NCI-H2107 (cell line): ENCODE results near the gene LCP1.
"Not testable (repeated sequence)": the region's sequence is repeated elsewhere in the genome, so short reads cannot be mapped to it uniquely, and the experiment has no call there.

Source experiments
- DNase-seq: peaks from one replicate; lab custom pipeline; 2025; lab: John Stamatoyannopoulos, UW

LCP1 gene

GRCh38 chr13:46182491-46182877 lies 507 bp upstream of the LCP1 start:
- no peak for DNase-seq

- no peak for DNase-seq
These were observed 569 bp downstream of the LCP1 start for GRCh38 chr13:46181377-46181839.

- no peak for DNase-seq
These were observed 1.8 kb downstream of the LCP1 start for GRCh38 chr13:46179969-46180763.

- no peak for DNase-seq
These were observed 2.5 kb downstream of the LCP1 start for GRCh38 chr13:46179491-46179908.

- DNase-seq, result no peak
These were observed 3.2 kb downstream of the LCP1 start for GRCh38 chr13:46178821-46179220.

- DNase-seq, result no peak
These were observed 3.8 kb downstream of the LCP1 start for GRCh38 chr13:46178143-46178542.

GRCh38 chr13:46176756-46177155 lies 5.2 kb downstream of the LCP1 start:
- DNase-seq, result no peak

- no peak for DNase-seq
These were observed 8.3 kb downstream of the LCP1 start for GRCh38 chr13:46173656-46174055.

- no peak for DNase-seq
These were observed 9.4 kb downstream of the LCP1 start for GRCh38 chr13:46172531-46172991.

GRCh38 chr13:46171739-46172138 lies 10.2 kb downstream of the LCP1 start:
- no peak for DNase-seq

- no peak for DNase-seq
These were observed 10.8 kb downstream of the LCP1 start for GRCh38 chr13:46171217-46171616.

GRCh38 chr13:46170687-46171086 lies 11.3 kb downstream of the LCP1 start:
- DNase-seq, result no peak

- no peak for DNase-seq
These were observed 11.7 kb downstream of the LCP1 start for GRCh38 chr13:46170268-46170667.

- DNase-seq, result no peak
These were observed 12.2 kb downstream of the LCP1 start for GRCh38 chr13:46169758-46170157.

GRCh38 chr13:46168783-46169182 lies 13.2 kb downstream of the LCP1 start:
- DNase-seq, result no peak

GRCh38 chr13:46168341-46168740 lies 13.6 kb downstream of the LCP1 start:
- DNase-seq, result no peak

- no peak for DNase-seq
These were observed 14.9 kb downstream of the LCP1 start for GRCh38 chr13:46166947-46167610.

GRCh38 chr13:46166224-46166584 lies 15.8 kb downstream of the LCP1 start:
- DNase-seq, result no peak

- DNase-seq, result no peak
These were observed 16.3 kb downstream of the LCP1 start for GRCh38 chr13:46165485-46166223.

- DNase-seq, result no peak
These were observed 17.3 kb downstream of the LCP1 start for GRCh38 chr13:46164661-46165060.

- DNase-seq, result not testable (repeated sequence)
These were observed 19.2 kb downstream of the LCP1 start for GRCh38 chr13:46162741-46163140.

- DNase-seq, result peak; percentile 17
These were observed 21.4 kb downstream of the LCP1 start for GRCh38 chr13:46160471-46161066.
